GM10248 (cell line): ENCODE results near the gene WNT7A.

Source experiments
- CTCF ChIA-PET: fragments of 300-600 bp; sonication (Branson Sonifier 250); formaldehyde crosslinking; extraction: SDS; loops from one replicate; lab custom pipeline; 2021; ENCODE audit warnings: antibody characterized with exemption; lab: Yijun Ruan, JAX
- POLR2A ChIA-PET: fragments of 350-650 bp; sonication (Branson Sonifier 250); formaldehyde crosslinking; extraction: SDS; loops from one replicate; lab custom pipeline; 2020; ENCODE audit warnings: antibody characterized with exemption; lab: Yijun Ruan, JAX
- DNase-seq: peaks from one replicate; pipeline ENCODE4 v3.0.0; 2012; ENCODE audit errors: extremely low spot score
- TF ChIP-seq, protein P1 (sequence below): IDR thresholded peaks from 2 replicates; pipeline ENCODE4 v1.5.1; 2012; ENCODE audit warnings: mild to moderate bottlenecking, low read depth; ENCODE audit errors: extremely low read depth, missing control alignments, control extremely low read depth

Gene WNT7A

DNA sequence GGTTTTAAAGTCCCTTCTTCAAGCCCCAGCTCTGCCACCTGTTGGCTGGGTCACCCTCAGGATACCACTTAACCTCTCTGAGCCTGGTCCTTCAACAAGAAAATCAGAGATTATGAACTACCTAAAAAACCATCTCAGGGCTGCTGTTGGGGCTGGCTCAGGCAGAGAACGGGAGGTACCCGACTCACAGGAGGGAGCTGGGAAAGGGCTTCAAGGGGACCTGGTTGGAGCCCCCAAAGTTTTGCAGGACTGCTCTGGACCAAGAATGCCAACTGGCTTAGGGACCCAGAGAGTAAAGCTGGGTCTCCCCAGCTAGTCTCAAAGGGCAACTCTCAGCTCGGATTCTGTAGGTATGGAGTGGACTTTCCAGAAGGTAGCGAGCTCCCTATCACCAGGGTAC lies 41.5 kb downstream of the WNT7A start:
- CTCF ChIA-PET, result interaction anchor here (0.5 to 1.1 kb wide), 2 partner anchors 12 to 926 kb away, joined by 3 read pairs; no protein-coding TSS in a partner anchor
- TF ChIP-seq, protein P1, sequence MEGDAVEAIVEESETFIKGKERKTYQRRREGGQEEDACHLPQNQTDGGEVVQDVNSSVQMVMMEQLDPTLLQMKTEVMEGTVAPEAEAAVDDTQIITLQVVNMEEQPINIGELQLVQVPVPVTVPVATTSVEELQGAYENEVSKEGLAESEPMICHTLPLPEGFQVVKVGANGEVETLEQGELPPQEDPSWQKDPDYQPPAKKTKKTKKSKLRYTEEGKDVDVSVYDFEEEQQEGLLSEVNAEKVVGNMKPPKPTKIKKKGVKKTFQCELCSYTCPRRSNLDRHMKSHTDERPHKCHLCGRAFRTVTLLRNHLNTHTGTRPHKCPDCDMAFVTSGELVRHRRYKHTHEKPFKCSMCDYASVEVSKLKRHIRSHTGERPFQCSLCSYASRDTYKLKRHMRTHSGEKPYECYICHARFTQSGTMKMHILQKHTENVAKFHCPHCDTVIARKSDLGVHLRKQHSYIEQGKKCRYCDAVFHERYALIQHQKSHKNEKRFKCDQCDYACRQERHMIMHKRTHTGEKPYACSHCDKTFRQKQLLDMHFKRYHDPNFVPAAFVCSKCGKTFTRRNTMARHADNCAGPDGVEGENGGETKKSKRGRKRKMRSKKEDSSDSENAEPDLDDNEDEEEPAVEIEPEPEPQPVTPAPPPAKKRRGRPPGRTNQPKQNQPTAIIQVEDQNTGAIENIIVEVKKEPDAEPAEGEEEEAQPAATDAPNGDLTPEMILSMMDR, result no peak
- no peak for DNase-seq
- POLR2A ChIA-PET, result no interaction called here

GRCh38 chr3:13837751-13838150 lies 42.1 kb downstream of the WNT7A start:
- ChIA-PET POLR2A (no interaction called here), CTCF (no interaction called here)

GRCh38 chr3:13836658-13837587 lies 42.9 kb downstream of the WNT7A start:
- CTCF ChIA-PET, result no interaction called here
- TF ChIP-seq, protein P1, result no peak
- POLR2A ChIA-PET, result no interaction called here
- DNase-seq, result no peak

More at GRCh38 chr3:13837751-13838150, 42.1 kb downstream of the WNT7A start:
- TF ChIP-seq, protein P1, result no peak
- no peak for DNase-seq

DNA sequence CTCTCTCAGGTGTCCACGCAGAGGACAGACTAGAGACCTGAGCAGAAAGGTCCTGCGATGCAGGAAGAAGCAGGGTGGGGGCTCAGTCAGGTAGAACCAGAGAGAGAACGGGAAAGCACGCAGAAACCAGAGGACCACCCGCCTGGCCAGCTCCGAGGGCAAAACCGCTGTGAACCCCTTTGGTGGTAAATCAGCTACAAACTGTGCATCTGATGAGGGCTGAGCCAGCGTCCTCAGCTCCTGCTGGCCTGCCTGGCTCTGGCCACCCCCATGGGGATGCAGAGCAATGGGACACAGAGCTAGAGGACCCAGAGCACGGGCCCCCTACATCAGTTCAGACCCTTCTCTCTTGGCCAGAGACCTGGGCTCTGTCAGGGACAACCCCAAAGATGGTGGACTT lies 44.6 kb downstream of the WNT7A start:
- TF ChIP-seq, protein P1, result no peak
- no peak for DNase-seq
- CTCF ChIA-PET, result no interaction called here
- POLR2A ChIA-PET, result no interaction called here

- ChIA-PET POLR2A (no interaction called here), CTCF (no interaction called here)
- TF ChIP-seq, protein P1, result no peak
- DNase-seq, result no peak
These were observed 45.4 kb downstream of the WNT7A start for GRCh38 chr3:13834258-13835035.

- CTCF ChIA-PET, result no interaction called here
- POLR2A ChIA-PET, result no interaction called here
- DNase-seq, result no peak
- TF ChIP-seq, protein P1, result no peak
These were observed 46.2 kb downstream of the WNT7A start for GRCh38 chr3:13833506-13834257.
